HCT116 (cell line): ENCODE results near the gene SLC5A5. TPM values are rescaled to one million over a fixed set of nuclear protein-coding genes. Genes with fewer than 3 reads are reported as not detected.

Experiments used
- ATAC-seq: fragments of 200-7000 bp; cut with Tn5 transposase; 2 replicates; pipeline ENCODE4 v1.9.1; 2020; ENCODE audit warnings: mild to moderate bottlenecking, moderate library complexity
- BruUV-seq: library from RNA; stranded (reverse); fragments of 400-500 nt; replicated peaks from 2 replicates; lab custom pipeline; 2021; lab: Mats Ljungman, UMichigan
- CTCF ChIA-PET: fragments of 300-600 bp; sonication (Branson Sonifier 250); formaldehyde crosslinking; loops from one replicate; lab custom pipeline; 2021; ENCODE audit warnings: antibody characterized with exemption; lab: Charles Lee
- POLR2A ChIA-PET: fragments of 300-600, 350-600 bp; sonication (Branson Sonifier 250); formaldehyde crosslinking; loops from one replicate; lab custom pipeline; 2021; ENCODE audit warnings: antibody characterized with exemption; lab: Charles Lee
- RAD21 ChIA-PET, 2 experiments: fragments of 300-600 bp; sonication (Branson Sonifier 250); formaldehyde crosslinking; loops; one replicate each; lab custom pipeline; 2023; ENCODE audit warnings: low total read pairs in 2 of 2; ENCODE audit not compliant: uncharacterized antibody in 2 of 2, unreplicated experiment in 2 of 2, low non-redundant PET in 1 of 2; lab: Charles Lee
- DNase-seq: peaks from one replicate; pipeline ENCODE4 v3.0.0-alpha.2; 2010; ENCODE audit warnings: low read depth, low spot score
- H2AFZ ChIP-seq: fragments of 200-600 bp; shearing (Covaris generic), sonication (generic); 2 replicates; pipeline ENCODE4 v1.6.1; 2017; ENCODE audit warnings: low read depth, mixed run types, mixed read lengths, antibody characterized with exemption, low read length; ENCODE audit not compliant: poor library complexity, severe bottlenecking
- H3K27ac ChIP-seq: 2 replicates; pipeline ENCODE4 v1.5.1; 2012; ENCODE audit warnings: low read depth, low read length
- H3K27me3 ChIP-seq: fragments of 200-600 bp; sonication (generic); 2 replicates; pipeline ENCODE4 v1.6.1; 2016; ENCODE audit warnings: mixed run types, low read length, mixed read lengths; ENCODE audit not compliant: insufficient read depth
- H3K36me3 ChIP-seq, 2 experiments: fragments of 200-500 bp in 1 of 2; fragments of 200-600 bp in 1 of 2; sonication (Bioruptor generic) in 1 of 2; sonication (generic) in 1 of 2; 2 replicates each; pipeline versions ENCODE4 v1.5.1 to v1.6.1; 2014 to 2016; ENCODE audit warnings: low read length in 2 of 2, inconsistent platforms in 1 of 2, mixed read lengths in 1 of 2, mixed run types in 1 of 2; ENCODE audit not compliant: insufficient read depth in 2 of 2, control insufficient read depth in 1 of 2
- H3K4me1 ChIP-seq, 2 experiments: fragments of 200-600 bp in 1 of 2; sonication (generic) in 1 of 2; 2 replicates each; pipeline versions ENCODE4 v1.5.1 to v1.6.1; 2012 to 2017; ENCODE audit warnings: low read length in 2 of 2, inconsistent platforms in 1 of 2, mild to moderate bottlenecking in 1 of 2, mixed read lengths in 1 of 2, mixed run types in 1 of 2, moderate library complexity in 1 of 2; ENCODE audit not compliant: insufficient read depth in 2 of 2, control insufficient read depth in 1 of 2
- H3K4me2 ChIP-seq: fragments of 200-600 bp; sonication (generic); 2 replicates; pipeline ENCODE4 v1.6.1; 2017; ENCODE audit warnings: mixed run types, low read length, mixed read lengths
- H3K4me3 ChIP-seq, 2 experiments: fragments of 200-600 bp in 1 of 2; sonication (generic) in 1 of 2; replicated peaks in 1 of 2; 2 replicates each; pipeline ENCODE4 v1.5.1; 2011 to 2016; ENCODE audit warnings: low read length in 2 of 2, control low read depth in 1 of 2, low read depth in 1 of 2, mild to moderate bottlenecking in 1 of 2, mixed read lengths in 1 of 2, mixed run types in 1 of 2
- H3K79me2 ChIP-seq: fragments of 200-600 bp; sonication (generic); 2 replicates; pipeline ENCODE4 v1.6.1; 2017; ENCODE audit warnings: mild to moderate bottlenecking, mixed run types, low read length, moderate library complexity, mixed read lengths; ENCODE audit not compliant: insufficient read depth
- H3K9ac ChIP-seq: fragments of 200-600 bp; sonication (generic); 2 replicates; pipeline ENCODE4 v1.6.1; 2016; ENCODE audit warnings: low read length, mixed read lengths
- H3K9me2 ChIP-seq: fragments of 200-600 bp; sonication (generic), shearing (Covaris generic); 2 replicates; pipeline ENCODE4 v1.6.1; 2017; ENCODE audit warnings: mixed run types, mild to moderate bottlenecking, moderate library complexity; ENCODE audit not compliant: insufficient read depth
- H3K9me3 ChIP-seq, 2 experiments: fragments of 200-500 bp in 1 of 2; fragments of 200-600 bp in 1 of 2; sonication (Bioruptor generic) in 1 of 2; sonication (generic) in 1 of 2; 2 replicates each; pipeline ENCODE4 v1.6.1; 2014 to 2017; ENCODE audit warnings: low read length in 2 of 2, mixed read lengths in 2 of 2, inconsistent platforms in 1 of 2, low read depth in 1 of 2, mild to moderate bottlenecking in 1 of 2, mixed run types in 1 of 2, moderate library complexity in 1 of 2; ENCODE audit not compliant: control insufficient read depth in 1 of 2, insufficient read depth in 1 of 2
- H4K20me1 ChIP-seq: fragments of 200-600 bp; sonication (generic), shearing (Covaris generic); 2 replicates; pipeline ENCODE4 v1.6.1; 2017; ENCODE audit warnings: mixed run types, mild to moderate bottlenecking, moderate library complexity; ENCODE audit not compliant: insufficient read depth
- CBX3 ChIP-seq: IDR thresholded peaks from 2 replicates; pipeline ENCODE4 v1.6.1; 2012; ENCODE audit warnings: low read depth
- CEBPB ChIP-seq: IDR thresholded peaks from 2 replicates; pipeline ENCODE4 v1.6.1; 2012; ENCODE audit warnings: low read depth
- EGR1 ChIP-seq: IDR thresholded peaks from 2 replicates; pipeline ENCODE4 v1.6.1; 2012; ENCODE audit warnings: low read depth
- ELF1 ChIP-seq: IDR thresholded peaks from 2 replicates; pipeline ENCODE4 v1.6.1; 2012; ENCODE audit warnings: low read depth, borderline replicate concordance
- EZH2 ChIP-seq: fragments of 200-600 bp; sonication (generic); IDR thresholded peaks from 2 replicates; pipeline ENCODE4 v1.6.1; 2017; ENCODE audit warnings: antibody characterized with exemption, mixed run types
- EZH2phosphoT487 ChIP-seq: fragments of 200-600 bp; IDR thresholded peaks from 2 replicates; pipeline ENCODE4 v1.6.1; 2018; ENCODE audit warnings: antibody characterized with exemption, borderline replicate concordance
- FOSL1 ChIP-seq: IDR thresholded peaks from 2 replicates; pipeline ENCODE4 v1.6.1; 2012; ENCODE audit warnings: low read depth
- JUND ChIP-seq: IDR thresholded peaks from 2 replicates; pipeline ENCODE4 v1.6.1; 2012
- MAX ChIP-seq: IDR thresholded peaks from 2 replicates; pipeline ENCODE4 v1.6.1; 2012
- POLR2A ChIP-seq: IDR thresholded peaks from 2 replicates; pipeline ENCODE4 v1.7.0; 2011; ENCODE audit warnings: borderline replicate concordance; ENCODE audit not compliant: insufficient read depth, insufficient read length; ENCODE audit errors: extremely low read depth
- POLR2AphosphoS5 ChIP-seq: IDR thresholded peaks from 2 replicates; pipeline ENCODE4 v1.6.1; 2011; ENCODE audit warnings: mild to moderate bottlenecking, low read depth, low read length, moderate library complexity
- RAD21 ChIP-seq: IDR thresholded peaks from 2 replicates; pipeline ENCODE4 v1.6.1; 2012; ENCODE audit warnings: low read depth, mild to moderate bottlenecking
- SRF ChIP-seq: IDR thresholded peaks from 2 replicates; pipeline ENCODE4 v1.6.1; 2012; ENCODE audit warnings: low read depth
- TCF7L2 ChIP-seq: IDR thresholded peaks from 2 replicates; pipeline ENCODE4 v1.7.0; 2011; ENCODE audit warnings: borderline replicate concordance, inconsistent platforms; ENCODE audit not compliant: insufficient read depth, insufficient read length; ENCODE audit errors: extremely low read depth
- YY1 ChIP-seq: IDR thresholded peaks from 2 replicates; pipeline ENCODE4 v1.6.1; 2011; ENCODE audit warnings: low read length, low read depth, moderate library complexity, mild to moderate bottlenecking; ENCODE audit not compliant: insufficient replicate concordance; ENCODE audit errors: extremely low read depth
- ZBTB33 ChIP-seq: IDR thresholded peaks from 2 replicates; pipeline ENCODE4 v1.6.1; 2011; ENCODE audit warnings: mild to moderate bottlenecking, low read length, moderate library complexity; ENCODE audit not compliant: insufficient replicate concordance; ENCODE audit errors: extremely low read depth
- ZNF274 ChIP-seq: fragments of 200-500 bp; sonication (Bioruptor generic); IDR thresholded peaks from 2 replicates; pipeline ENCODE4 v1.6.1; 2014; ENCODE audit warnings: mild to moderate bottlenecking, low read depth, low read length, inconsistent platforms
- intact Hi-C: fragments of 100-400 bp; cut with micrococcal nuclease; formaldehyde crosslinking; loops from 2 replicates; pipeline ENCODE4 v1.10.0; 2022
- total RNA-seq: library from RNA; stranded (reverse); gene quantifications from one replicate; pipeline ENCODE4 v1.2.1, GENCODE V29; 2021; ENCODE audit not compliant: unreplicated experiment
- TF ChIP-seq, protein P1 (sequence below), 3 experiments: fragments of 200-600 bp in 1 of 3; sonication (generic) in 1 of 3; IDR thresholded peaks in 2 of 3; conservative IDR thresholded peaks in 1 of 3; 2 replicates each; pipeline ENCODE4 v1.5.1; 2012 to 2017; ENCODE audit warnings: low read depth in 2 of 3, low read length in 2 of 3, antibody characterized with exemption in 1 of 3, borderline replicate concordance in 1 of 3, control low read depth in 1 of 3, mild to moderate bottlenecking in 1 of 3, mixed read lengths in 1 of 3, mixed run types in 1 of 3, moderate library complexity in 1 of 3; ENCODE audit not compliant: insufficient read depth in 1 of 3
- TF ChIP-seq, protein P2 (sequence below): IDR thresholded peaks from 2 replicates; pipeline ENCODE4 v1.6.1; 2012

Gene SLC5A5
- total RNA-seq, 1 experiment from 2014 or later, result 0.59 TPM

DNA sequence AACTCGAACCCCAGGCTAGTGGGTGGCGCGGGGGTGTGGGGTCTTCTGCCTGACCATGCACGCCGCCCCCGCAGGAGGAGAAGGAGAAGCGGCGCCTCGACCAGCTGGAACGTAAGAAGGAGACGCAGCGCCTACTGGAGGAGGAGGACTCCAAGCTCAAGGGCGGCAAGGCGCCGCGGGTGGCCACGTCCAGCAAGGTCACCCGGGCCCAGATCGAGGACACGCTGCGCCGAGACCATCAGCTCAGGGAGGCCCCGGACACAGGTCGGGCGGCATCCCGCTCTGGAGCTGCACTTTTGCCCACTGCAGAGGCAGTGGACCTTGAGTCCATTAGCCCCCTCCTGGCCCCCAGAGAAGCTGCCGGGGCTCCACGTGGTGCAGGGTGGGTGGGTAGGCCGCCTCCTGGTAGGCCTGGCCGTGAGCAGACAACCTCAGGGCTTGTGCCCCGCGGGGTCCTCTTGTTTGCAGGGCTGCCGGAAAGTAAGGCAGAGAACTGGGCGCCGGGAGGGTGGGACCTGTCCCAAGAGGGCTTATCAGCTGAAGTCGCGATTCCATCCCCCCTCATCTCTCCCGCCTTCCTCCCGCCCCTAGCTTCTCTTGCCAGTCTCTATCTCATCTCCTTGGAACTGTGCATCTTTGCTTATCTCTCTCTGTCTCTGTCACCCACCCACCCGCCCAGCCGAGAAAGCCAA lies 71.0 kb downstream of the SLC5A5 start:
- no peak for DNase-seq
- Histone ChIP-seq H2AFZ (no peak overlapping the region), H3K9ac (no peak overlapping the region), H3K36me3 (peaks cover 12 to 32% of the 10 kb centered on the region in 2 experiments; a peak in 3 of 4 replicates), H3K4me3 (no peak overlapping the region), H3K9me2 (no peaks in the 10 kb centered on the region), H3K4me1 (peaks cover 11 to 37% of the 10 kb centered on the region in 2 experiments), H3K9me3 (no peaks in the 10 kb centered on the region), H4K20me1 (no peaks in the 10 kb centered on the region), H3K79me2 (0 out of 2 replicates have a peak, but pooled peaks cover 5% of the 10 kb centered on the region), H3K27me3 (no peaks in the 10 kb centered on the region), H3K27ac (no peak overlapping the region), H3K4me2 (no peak overlapping the region)
- no peak for ATAC-seq
- ChIA-PET RAD21 (no interaction called here), CTCF (interaction anchor here (0.6 to 4.2 kb wide), 3 partner anchors 38 to 310 kb away, joined by 3 to 28 read pairs (median 4); no protein-coding TSS in a partner anchor), POLR2A (interaction anchor here (1.2 kb wide), 1 partner anchor 55 kb away, joined by 3 read pairs; no protein-coding TSS in a partner anchor)
- BruUV-seq, result no TSS peak
- intact Hi-C loops, result no loop called here
- TF ChIP-seq CBX3 (no peak), YY1 (no peak), POLR2AphosphoS5 (no peak), EGR1 (no peak), MAX (no peak), EZH2phosphoT487 (no peak), ZBTB33 (no peak), EZH2 (no peak), POLR2A (no peak), ELF1 (no peak), JUND (no peak), TCF7L2 (no peak), SRF (no peak), ZNF274 (no peak), RAD21 (no peak), FOSL1 (no peak), CEBPB (no peak)
- TF ChIP-seq, protein P1, sequence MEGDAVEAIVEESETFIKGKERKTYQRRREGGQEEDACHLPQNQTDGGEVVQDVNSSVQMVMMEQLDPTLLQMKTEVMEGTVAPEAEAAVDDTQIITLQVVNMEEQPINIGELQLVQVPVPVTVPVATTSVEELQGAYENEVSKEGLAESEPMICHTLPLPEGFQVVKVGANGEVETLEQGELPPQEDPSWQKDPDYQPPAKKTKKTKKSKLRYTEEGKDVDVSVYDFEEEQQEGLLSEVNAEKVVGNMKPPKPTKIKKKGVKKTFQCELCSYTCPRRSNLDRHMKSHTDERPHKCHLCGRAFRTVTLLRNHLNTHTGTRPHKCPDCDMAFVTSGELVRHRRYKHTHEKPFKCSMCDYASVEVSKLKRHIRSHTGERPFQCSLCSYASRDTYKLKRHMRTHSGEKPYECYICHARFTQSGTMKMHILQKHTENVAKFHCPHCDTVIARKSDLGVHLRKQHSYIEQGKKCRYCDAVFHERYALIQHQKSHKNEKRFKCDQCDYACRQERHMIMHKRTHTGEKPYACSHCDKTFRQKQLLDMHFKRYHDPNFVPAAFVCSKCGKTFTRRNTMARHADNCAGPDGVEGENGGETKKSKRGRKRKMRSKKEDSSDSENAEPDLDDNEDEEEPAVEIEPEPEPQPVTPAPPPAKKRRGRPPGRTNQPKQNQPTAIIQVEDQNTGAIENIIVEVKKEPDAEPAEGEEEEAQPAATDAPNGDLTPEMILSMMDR (IDR thresholded peaks at IDR 0.05 in 2 of 3, conservative IDR thresholded peaks at IDR 0.05 in 1 of 3; ENCODE audit: borderline replicate concordance in 1 of 3, insufficient read depth in 1 of 3, low read depth in 2 of 3, low read length in 2 of 3), result no peak
- TF ChIP-seq, protein P2, sequence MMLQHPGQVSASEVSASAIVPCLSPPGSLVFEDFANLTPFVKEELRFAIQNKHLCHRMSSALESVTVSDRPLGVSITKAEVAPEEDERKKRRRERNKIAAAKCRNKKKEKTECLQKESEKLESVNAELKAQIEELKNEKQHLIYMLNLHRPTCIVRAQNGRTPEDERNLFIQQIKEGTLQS, result no peak
